Measurements from ENCODE around the gene SUCO. TPM values are rescaled to one million over a fixed set of nuclear protein-coding genes. Genes with fewer than 3 reads are reported as not detected.

The SUCO gene
- polyA plus RNA-seq, 1 of the 3 experiments (the other 2 are of a cell fraction), result 5.4 TPM

DNA sequence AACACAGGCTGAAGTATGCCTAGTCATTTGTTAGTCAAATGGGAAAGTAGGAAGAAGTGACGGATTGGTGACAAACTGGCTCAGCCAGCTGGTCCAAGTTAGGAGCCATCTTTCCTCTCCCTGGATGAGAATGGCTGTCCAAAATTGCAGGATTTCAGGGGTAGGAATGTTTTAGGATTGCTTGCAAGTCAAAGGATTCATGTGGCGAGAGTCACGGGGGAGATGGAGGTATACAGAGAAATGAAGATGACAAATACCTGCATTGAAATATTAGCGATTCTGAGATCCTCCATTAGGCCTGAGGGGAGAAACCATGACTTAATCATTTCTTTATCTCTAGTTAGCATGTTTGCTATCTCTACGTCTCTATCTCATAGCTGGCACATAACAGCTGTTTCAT lies 47.3 kb upstream of the SUCO start:
- CTCF ChIA-PET, result no interaction called here
- no peaks in the 10 kb centered on the region for H3K36me3 ChIP-seq (replicated peaks in 1 of 2; ENCODE audit: control insufficient read depth in 1 of 2, insufficient read depth in 2 of 2, low read length in 1 of 2)
- no peak overlapping the region for H3K4me2 ChIP-seq
- no peaks in the 10 kb centered on the region for H3K4me1 ChIP-seq (ENCODE audit: control insufficient read depth in 1 of 2, insufficient read depth in 2 of 2, low read depth in 1 of 2, low read length in 1 of 2)
- H3K9me3 ChIP-seq, result no peaks in the 10 kb centered on the region
- 59% methylated on average over 5 of the region's 5 CpGs for WGBS (ENCODE audit: low lambda C conversion rate)
- H3K27me3 ChIP-seq (ENCODE audit: insufficient read depth), result peaks cover 6% of the 10 kb centered on the region; the same call in 1 of the 2 replicates
- TF ChIP-seq JUND (IDR thresholded peaks at IDR 0.05), result no peak
- no peak for TF ChIP-seq FOXM1 (IDR thresholded peaks at IDR 0.05; ENCODE audit: low read depth)
- no peak for TF ChIP-seq RAD21 (IDR thresholded peaks at IDR 0.05; ENCODE audit: low read length)
- no peak for TF ChIP-seq SIN3A (IDR thresholded peaks at IDR 0.05; ENCODE audit: borderline replicate concordance, low read depth, low read length)
- TF ChIP-seq, protein P1, sequence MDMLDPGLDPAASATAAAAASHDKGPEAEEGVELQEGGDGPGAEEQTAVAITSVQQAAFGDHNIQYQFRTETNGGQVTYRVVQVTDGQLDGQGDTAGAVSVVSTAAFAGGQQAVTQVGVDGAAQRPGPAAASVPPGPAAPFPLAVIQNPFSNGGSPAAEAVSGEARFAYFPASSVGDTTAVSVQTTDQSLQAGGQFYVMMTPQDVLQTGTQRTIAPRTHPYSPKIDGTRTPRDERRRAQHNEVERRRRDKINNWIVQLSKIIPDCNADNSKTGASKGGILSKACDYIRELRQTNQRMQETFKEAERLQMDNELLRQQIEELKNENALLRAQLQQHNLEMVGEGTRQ (IDR thresholded peaks at IDR 0.05; ENCODE audit: borderline replicate concordance, low read depth, low read length), result no peak
- TF ChIP-seq NFIC (IDR thresholded peaks at IDR 0.05; ENCODE audit: borderline replicate concordance), result no peak
- no peak for TF ChIP-seq EZH2phosphoT487 (IDR thresholded peaks at IDR 0.05; ENCODE audit: borderline replicate concordance, low read depth)
- no peak for TF ChIP-seq RXRA (IDR thresholded peaks at IDR 0.05; ENCODE audit: borderline replicate concordance, low read depth)
- POLR2A ChIA-PET, result no interaction called here
- no peaks in the 10 kb centered on the region for H3F3A ChIP-seq (replicated peaks; ENCODE audit: insufficient read depth)
- DNase-seq, result no peak
- H3K9me2 ChIP-seq, result no peaks in the 10 kb centered on the region
- no peak overlapping the region for H2AFZ ChIP-seq (ENCODE audit: low read depth)
- no peaks in the 10 kb centered on the region for H4K20me1 ChIP-seq (ENCODE audit: insufficient read depth)
- no peak overlapping the region for H3K9ac ChIP-seq
- no peak overlapping the region for H3K4me3 ChIP-seq (ENCODE audit: low read depth in 2 of 2, low read length in 1 of 2)
- no peak overlapping the region for H3K27ac ChIP-seq (ENCODE audit: low read depth in 2 of 2, low read length in 1 of 2)
- H3K79me2 ChIP-seq (ENCODE audit: insufficient read depth), result no peaks in the 10 kb centered on the region

DNA sequence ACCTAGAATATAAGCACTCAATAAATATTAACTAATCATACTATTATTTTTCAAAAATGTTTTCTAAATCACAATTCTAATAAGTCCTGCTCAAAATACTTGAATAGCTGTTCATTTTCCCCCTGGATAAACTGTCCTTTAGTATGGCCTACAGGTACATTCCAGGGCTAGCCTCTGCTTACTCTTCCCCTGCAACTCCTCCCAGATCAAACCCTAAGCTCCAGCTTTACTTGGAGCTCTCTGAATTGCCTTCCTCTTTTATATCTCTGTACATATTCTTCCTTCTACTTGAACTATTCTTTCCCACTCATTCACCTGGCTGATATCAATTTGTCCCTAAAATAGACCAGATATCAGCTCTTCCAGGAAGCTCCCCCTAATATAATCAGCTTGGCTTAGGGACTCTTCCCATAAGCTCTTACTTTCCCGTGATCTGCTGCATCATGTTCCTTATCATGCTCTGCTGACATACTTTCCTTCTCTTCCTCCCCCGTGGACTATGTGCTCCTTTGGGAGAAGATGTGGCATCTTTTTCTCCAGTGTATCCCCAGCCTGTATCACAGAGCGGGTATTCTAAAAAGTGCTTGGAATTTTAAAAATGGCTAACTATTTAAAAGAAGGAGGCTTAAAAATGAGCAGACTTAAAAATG lies 46.0 kb upstream of the SUCO start:
- Histone ChIP-seq H3K27ac (ENCODE audit: low read depth in 2 of 2, low read length in 1 of 2) (no peak overlapping the region), H3K9me3 (no peaks in the 10 kb centered on the region), H3K36me3 (replicated peaks in 1 of 2; ENCODE audit: control insufficient read depth in 1 of 2, insufficient read depth in 2 of 2, low read length in 1 of 2) (no peaks in the 10 kb centered on the region), H4K20me1 (ENCODE audit: insufficient read depth) (no peaks in the 10 kb centered on the region), H2AFZ (ENCODE audit: low read depth) (no peak overlapping the region), H3K79me2 (ENCODE audit: insufficient read depth) (no peaks in the 10 kb centered on the region), H3F3A (replicated peaks; ENCODE audit: insufficient read depth) (no peaks in the 10 kb centered on the region), H3K4me1 (ENCODE audit: control insufficient read depth in 1 of 2, insufficient read depth in 2 of 2, low read depth in 1 of 2, low read length in 1 of 2) (no peaks in the 10 kb centered on the region), H3K4me2 (no peak overlapping the region), H3K9me2 (no peaks in the 10 kb centered on the region), H3K4me3 (ENCODE audit: low read depth in 2 of 2, low read length in 1 of 2) (no peak overlapping the region), H3K27me3 (ENCODE audit: insufficient read depth) (peaks cover 6% of the 10 kb centered on the region; the same call in 1 of the 2 replicates), H3K9ac (no peak overlapping the region)
- 44% methylated on average over 3 of the region's 3 CpGs for WGBS (ENCODE audit: low lambda C conversion rate)
- ChIA-PET CTCF (interaction anchor here (0.7 to 1.0 kb wide), 2 partner anchors 37 to 247 kb away, joined by 3 read pairs; no protein-coding TSS in a partner anchor), POLR2A (no interaction called here)
- DNase-seq, result no peak
- TF ChIP-seq MXI1 (IDR thresholded peaks at IDR 0.05; ENCODE audit: low read depth, low read length), result no peak
- TF ChIP-seq, protein P2, sequence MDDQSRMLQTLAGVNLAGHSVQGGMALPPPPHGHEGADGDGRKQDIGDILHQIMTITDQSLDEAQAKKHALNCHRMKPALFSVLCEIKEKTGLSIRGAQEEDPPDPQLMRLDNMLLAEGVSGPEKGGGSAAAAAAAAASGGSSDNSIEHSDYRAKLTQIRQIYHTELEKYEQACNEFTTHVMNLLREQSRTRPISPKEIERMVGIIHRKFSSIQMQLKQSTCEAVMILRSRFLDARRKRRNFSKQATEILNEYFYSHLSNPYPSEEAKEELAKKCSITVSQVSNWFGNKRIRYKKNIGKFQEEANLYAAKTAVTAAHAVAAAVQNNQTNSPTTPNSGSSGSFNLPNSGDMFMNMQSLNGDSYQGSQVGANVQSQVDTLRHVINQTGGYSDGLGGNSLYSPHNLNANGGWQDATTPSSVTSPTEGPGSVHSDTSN (IDR thresholded peaks at IDR 0.05), result no peak
- TF ChIP-seq RXRA (IDR thresholded peaks at IDR 0.05; ENCODE audit: borderline replicate concordance, low read depth), result no peak
- TF ChIP-seq TEAD4 (IDR thresholded peaks at IDR 0.05; ENCODE audit: borderline replicate concordance, insufficient read depth), result no peak
- TF ChIP-seq MEF2A (IDR thresholded peaks at IDR 0.05; ENCODE audit: borderline replicate concordance, low read depth), result no peak
- TF ChIP-seq YY1 (IDR thresholded peaks at IDR 0.05; ENCODE audit: low read depth), result no peak
- no peak for TF ChIP-seq FOXM1 (IDR thresholded peaks at IDR 0.05; ENCODE audit: low read depth)
- TF ChIP-seq FOSL2 (IDR thresholded peaks at IDR 0.05; ENCODE audit: borderline replicate concordance, low read depth), result no peak
- TF ChIP-seq RFX5 (IDR thresholded peaks at IDR 0.05; ENCODE audit: low read length), result no peak
- TF ChIP-seq, protein P3, sequence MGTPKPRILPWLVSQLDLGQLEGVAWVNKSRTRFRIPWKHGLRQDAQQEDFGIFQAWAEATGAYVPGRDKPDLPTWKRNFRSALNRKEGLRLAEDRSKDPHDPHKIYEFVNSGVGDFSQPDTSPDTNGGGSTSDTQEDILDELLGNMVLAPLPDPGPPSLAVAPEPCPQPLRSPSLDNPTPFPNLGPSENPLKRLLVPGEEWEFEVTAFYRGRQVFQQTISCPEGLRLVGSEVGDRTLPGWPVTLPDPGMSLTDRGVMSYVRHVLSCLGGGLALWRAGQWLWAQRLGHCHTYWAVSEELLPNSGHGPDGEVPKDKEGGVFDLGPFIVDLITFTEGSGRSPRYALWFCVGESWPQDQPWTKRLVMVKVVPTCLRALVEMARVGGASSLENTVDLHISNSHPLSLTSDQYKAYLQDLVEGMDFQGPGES (IDR thresholded peaks at IDR 0.05; ENCODE audit: low read depth, low read length), result no peak

Data from SK-N-SH (cell line).